CD4-positive, alpha-beta T cell treated with Interleukin-6 at 100 ng/mL for 8 hours (primary cell): Measurements from ENCODE around the gene FXYD1.
"Not testable (repeated sequence)": the region's sequence is repeated elsewhere in the genome, so short reads cannot be mapped to it uniquely, and the experiment has no call there.

Source experiments
- DNase-seq: peaks from one replicate; pipeline ENCODE4 v3.0.0-alpha.2; 2020; ENCODE audit warnings: mixed read lengths, low spot score

Gene FXYD1

GRCh38 chr19:35143231-35143715 lies 4.6 kb downstream of the FXYD1 start, which contains the start of gene FXYD7:
Gene FXYD7 (plus strand): TSS chr19:35143255. CDS start chr19:35143334, 79 bp downstream.
- no peak for DNase-seq

- no peak for DNase-seq
These were observed 5.2 kb downstream of the FXYD1 start for GRCh38 chr19:35143818-35144217.

GRCh38 chr19:35144259-35144599 lies 5.6 kb downstream of the FXYD1 start:
- no peak for DNase-seq

- DNase-seq, result peak; percentile 55
These were observed 6.2 kb downstream of the FXYD1 start for GRCh38 chr19:35144600-35145436.

GRCh38 chr19:35146746-35147459 lies 8.3 kb downstream of the FXYD1 start:
- DNase-seq, result no peak

- DNase-seq, result no peak
These were observed 10.8 kb downstream of the FXYD1 start for GRCh38 chr19:35149463-35149862.

- no peak for DNase-seq
These were observed 11.8 kb downstream of the FXYD1 start for GRCh38 chr19:35150445-35150844.

- no peak for DNase-seq
These were observed 12.8 kb downstream of the FXYD1 start for GRCh38 chr19:35151273-35152065.

GRCh38 chr19:35153129-35153522 lies 14.5 kb downstream of the FXYD1 start:
- DNase-seq, result not testable (repeated sequence)

GRCh38 chr19:35153701-35154524 lies 15.3 kb downstream of the FXYD1 start:
- DNase-seq, result peak; percentile 73

GRCh38 chr19:35154525-35155406 lies 16.1 kb downstream of the FXYD1 start, which contains the start of gene FXYD5:
Gene FXYD5 (plus strand): TSS chr19:35154735. CDS start chr19:35155551, 816 bp downstream.
- peak; percentile 61 for DNase-seq

- DNase-seq, result no peak
These were observed 16.8 kb downstream of the FXYD1 start for GRCh38 chr19:35155441-35155840.

GRCh38 chr19:35155981-35156672 lies 17.5 kb downstream of the FXYD1 start:
- no peak for DNase-seq

- no peak for DNase-seq
These were observed 18.0 kb downstream of the FXYD1 start for GRCh38 chr19:35156673-35157014.

GRCh38 chr19:35157431-35157830 lies 18.8 kb downstream of the FXYD1 start:
- no peak for DNase-seq

GRCh38 chr19:35159606-35160005 lies 21.0 kb downstream of the FXYD1 start:
- no peak for DNase-seq

- no peak for DNase-seq
These were observed 22.2 kb downstream of the FXYD1 start for GRCh38 chr19:35160629-35161433.

- no peak for DNase-seq
These were observed 22.8 kb downstream of the FXYD1 start for GRCh38 chr19:35161434-35161743.
